Activated CD8-positive, alpha-beta memory T cell treated with anti-CD3 and anti-CD28 coated beads for 1 hour (primary cell): ENCODE data around the gene PIK3R5.

Experiments
- DNase-seq, 2 donors: peaks; one replicate each; pipeline ENCODE4 v3.0.0-alpha.2; 2020; ENCODE audit warnings: low read depth in 1 of 2; ENCODE audit errors: extremely low read depth in 1 of 2

Gene PIK3R5

GRCh38 chr17:8928347-8928746, 37.2 kb downstream of the PIK3R5 start:
- no peak for DNase-seq

DNA sequence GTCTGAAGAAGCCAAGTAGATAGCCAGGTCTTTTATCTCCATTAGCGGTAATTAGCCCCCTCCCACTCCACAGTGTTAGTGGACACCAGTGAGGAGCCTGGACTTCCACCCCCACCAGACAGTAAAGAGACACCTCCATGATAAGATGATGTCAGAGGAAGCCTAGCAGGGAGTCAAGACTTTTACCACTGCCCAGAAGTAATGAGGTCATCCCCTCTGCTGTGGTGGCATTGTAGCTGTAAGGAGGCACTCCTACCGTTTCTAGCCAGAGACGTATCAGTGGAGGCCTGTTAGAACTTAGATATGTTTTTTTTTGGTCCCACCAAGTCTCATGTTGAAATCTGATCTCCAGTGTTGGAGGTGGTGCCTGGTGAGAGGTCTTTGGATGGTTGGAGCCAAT, 38.1 kb downstream of the PIK3R5 start:
- no peak for DNase-seq

DNA sequence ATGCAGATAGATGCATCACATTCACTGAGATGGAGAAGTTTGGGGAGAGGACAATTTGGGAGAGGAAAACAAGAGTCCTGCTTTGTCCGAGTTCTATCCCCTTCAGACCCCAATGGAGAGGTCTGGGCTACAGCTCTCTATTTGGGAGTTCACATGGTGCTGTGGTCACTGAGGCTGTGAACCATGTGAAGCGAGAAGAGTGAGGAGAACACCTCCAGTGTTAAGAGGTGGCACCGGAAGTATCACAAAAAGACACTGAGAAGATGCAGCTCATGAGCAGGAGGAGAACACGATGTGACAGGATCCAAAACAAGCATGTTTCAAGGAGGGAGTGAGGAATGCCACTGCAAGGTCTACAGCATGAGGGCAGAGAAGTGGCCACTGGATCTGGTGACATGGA, 39.7 kb downstream of the PIK3R5 start:
- no peak for DNase-seq

DNA sequence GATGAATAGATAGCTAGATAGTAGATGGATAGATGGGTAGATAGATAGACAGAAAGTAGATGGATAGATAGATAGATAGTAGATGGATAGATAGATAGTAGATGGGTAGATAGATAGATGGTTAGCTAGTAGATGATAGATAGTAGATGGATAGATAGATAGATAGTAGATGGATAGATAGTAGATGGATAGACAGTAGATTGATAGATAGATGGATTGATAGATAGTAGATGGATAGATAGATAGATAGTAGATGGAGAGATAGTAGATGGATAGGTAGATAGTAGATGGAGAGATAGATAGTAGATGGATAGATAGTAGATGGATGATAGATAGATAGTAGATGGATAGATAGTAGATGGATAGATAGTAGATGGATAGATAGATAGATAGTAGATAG, 40.4 kb downstream of the PIK3R5 start:
- DNase-seq, result no peak

- DNase-seq, result no peak
Observed at GRCh38 chr17:8924595-8924994, 40.9 kb downstream of the PIK3R5 start.

GRCh38 chr17:8923762-8924161, 41.7 kb downstream of the PIK3R5 start:
- no peak for DNase-seq

GRCh38 chr17:8922928-8923327, 42.6 kb downstream of the PIK3R5 start:
- DNase-seq, result no peak

- DNase-seq, result no peak
Observed at GRCh38 chr17:8922451-8922850, 43.1 kb downstream of the PIK3R5 start.

GRCh38 chr17:8921147-8921546, 44.4 kb downstream of the PIK3R5 start:
- no peak for DNase-seq

GRCh38 chr17:8918807-8919465, 46.6 kb downstream of the PIK3R5 start:
- DNase-seq, result no peak

GRCh38 chr17:8916466-8916865, 49.0 kb downstream of the PIK3R5 start:
- no peak for DNase-seq

DNA sequence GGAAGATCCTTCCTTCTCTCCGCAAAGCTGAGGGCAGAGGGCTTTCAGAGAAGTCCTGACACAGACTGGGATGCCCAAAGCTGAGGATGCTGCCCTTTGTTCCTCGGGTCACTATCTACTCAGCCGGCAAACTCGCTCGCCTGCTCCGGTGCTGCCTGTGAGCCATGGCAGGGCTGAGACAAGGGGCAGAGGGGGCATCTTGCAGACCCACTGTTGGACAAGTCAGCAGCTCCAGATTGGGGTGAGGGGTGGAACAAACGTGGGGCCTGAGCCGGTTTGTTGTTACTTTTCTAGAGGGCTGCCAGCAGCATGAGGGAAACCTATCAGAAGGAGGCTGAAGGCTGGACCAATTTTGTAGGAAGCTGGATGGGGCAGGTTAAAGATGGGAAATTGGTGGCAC, 51.0 kb downstream of the PIK3R5 start:
- DNase-seq, result no peak

GRCh38 chr17:8913879-8914278, 51.6 kb downstream of the PIK3R5 start:
- DNase-seq, result no peak

DNA sequence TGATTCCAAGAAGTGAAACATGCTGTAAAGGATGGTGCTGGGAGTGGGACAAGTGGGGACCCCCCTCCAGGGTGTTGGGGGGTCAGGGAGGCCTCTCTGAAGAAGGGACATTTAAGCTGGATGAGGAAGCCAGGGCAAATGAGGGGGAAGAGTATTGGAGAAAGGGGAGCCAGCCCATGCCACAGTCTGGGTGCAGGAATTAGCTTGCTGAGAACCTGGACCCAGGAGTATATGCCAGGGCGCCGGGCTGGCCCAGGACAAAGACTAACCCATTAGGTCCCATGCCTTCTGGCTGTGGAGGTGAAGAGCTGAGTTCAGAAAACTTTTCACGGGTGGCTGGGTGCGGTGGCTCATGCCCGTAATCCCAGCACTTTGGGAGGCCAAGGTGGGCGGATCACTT, 52.4 kb downstream of the PIK3R5 start:
- no peak for DNase-seq

DNA sequence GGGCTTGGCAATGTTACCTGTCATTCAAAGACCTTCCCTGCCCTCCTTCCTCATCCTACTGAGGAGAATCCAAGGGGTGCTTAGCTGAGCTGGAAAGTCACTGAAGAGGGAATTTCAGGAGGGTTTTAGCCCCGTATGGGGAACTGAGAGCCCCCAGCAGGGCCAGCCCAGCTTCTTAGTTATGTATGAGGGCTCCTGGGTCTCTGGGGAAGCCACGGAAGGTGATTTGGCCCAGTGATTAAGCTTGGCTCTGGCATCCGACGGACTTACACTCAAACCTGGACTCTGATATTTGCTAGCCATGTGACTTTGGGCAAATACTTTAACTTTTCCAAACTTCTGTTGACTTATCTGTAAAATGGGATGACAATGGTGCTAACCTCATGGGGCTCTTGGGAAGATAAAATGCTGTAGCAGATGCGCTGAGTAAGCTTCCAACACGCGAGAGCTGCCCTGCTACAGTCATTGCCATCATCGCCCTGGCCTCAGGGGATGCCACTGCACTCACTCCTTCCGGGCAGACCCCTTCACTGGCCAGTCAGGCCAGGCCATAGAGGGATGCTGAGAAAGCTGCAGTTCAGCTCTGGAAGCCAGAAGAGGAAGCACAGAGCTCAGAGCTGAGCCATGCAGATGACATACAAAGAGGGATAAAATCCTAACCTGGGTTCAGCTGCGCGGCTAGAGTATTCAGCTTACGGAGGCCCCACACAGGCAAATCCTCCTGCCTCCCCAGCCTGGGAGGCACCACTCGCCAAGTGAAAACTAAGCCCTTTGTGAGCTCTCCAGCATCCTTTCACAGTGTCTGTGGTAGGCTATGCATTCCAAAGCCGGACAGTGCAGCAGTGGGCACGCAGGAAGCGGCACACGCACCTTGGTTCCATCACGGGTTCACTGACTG, 53.2 kb downstream of the PIK3R5 start:
- DNase-seq, result no peak

GRCh38 chr17:8910969-8911604, 54.4 kb downstream of the PIK3R5 start:
- DNase-seq, result no peak

DNA sequence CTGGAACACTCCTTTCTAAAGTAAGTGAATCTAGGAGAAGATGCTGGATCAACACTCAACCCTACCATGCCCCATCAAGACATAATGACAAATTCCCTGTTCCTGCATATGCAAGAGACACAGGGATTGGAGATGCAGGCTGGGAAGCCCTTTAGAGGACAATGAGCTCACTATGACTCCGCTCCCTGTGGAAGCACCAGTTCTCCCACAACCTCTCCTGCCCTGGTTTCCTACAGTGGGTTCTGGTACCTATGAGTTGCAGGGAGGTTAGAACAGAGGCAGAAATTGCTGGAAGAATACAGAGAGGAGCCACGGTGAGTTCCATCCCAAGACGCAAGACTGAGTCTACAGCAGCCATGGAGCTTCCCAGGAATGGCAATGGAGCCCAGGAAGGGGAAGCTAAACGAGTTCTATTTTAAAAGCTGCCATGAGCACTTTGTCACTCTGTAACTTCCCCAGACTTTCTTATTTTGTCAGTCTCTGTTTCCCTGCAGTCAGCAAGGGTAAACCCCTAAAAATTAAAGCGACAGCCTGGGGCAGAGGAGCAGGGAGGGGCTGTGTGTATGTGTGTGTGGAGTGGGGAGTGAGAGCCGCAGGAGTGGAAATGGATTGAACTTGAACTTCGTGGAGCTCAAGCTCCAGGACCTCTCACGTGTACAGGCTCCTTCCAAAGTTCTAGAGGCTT, 55.8 kb downstream of the PIK3R5 start:
- DNase-seq, result no peak

DNA sequence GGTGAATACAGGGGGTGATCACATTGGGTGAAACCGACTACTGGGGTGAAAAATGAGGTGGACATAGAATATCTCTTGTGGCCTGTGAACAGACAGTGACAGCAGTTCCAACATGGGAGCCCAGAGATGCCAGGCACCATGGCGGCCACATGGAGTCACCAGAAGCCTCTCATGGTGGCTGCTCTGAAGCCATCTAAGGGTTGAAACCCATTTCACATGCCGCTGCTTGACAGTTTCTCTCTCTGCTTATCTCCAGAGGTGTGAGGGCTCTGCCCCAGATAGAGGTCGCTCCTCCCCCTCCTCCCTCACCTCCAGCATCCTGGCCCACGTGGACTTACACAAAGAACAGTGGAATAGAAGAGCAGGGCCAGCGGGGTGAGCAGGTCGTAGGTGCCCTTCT, 60.2 kb downstream of the PIK3R5 start:
- DNase-seq, result no peak

- DNase-seq, result no peak
Observed at GRCh38 chr17:8904686-8905085, 60.8 kb downstream of the PIK3R5 start.

- DNase-seq, result no peak
Observed at GRCh38 chr17:8904201-8904600, 61.3 kb downstream of the PIK3R5 start.
